RKO (cell line): ENCODE measurements around the gene HRAS.

ENCODE experiments used
- DNase-seq: peaks from one replicate; pipeline ENCODE4 v3.0.0-alpha.2; 2016; ENCODE audit warnings: low spot score

Gene HRAS

GRCh38 chr11:567011-567628 is 31.7 kb upstream of the HRAS start:
- DNase-seq: no peak

GRCh38 chr11:565921-566509 is 30.6 kb upstream of the HRAS start:
- no peak for DNase-seq

GRCh38 chr11:563812-564578 is 28.6 kb upstream of the HRAS start:
- DNase-seq: no peak

- no peak for DNase-seq
Measured at GRCh38 chr11:563066-563811, 27.9 kb upstream of the HRAS start.

GRCh38 chr11:562046-562645 is 26.8 kb upstream of the HRAS start:
- DNase-seq: no peak

- DNase-seq: peak; percentile 49
Measured at GRCh38 chr11:561148-562003, 26.0 kb upstream of the HRAS start.

GRCh38 chr11:560305-561147 is 25.1 kb upstream of the HRAS start, which contains the start of the genes LMNTD2 and RASSF7:
LMNTD2 (minus strand) TSS chr11:560738; CDS start chr11:560716, 22 bp downstream.
RASSF7 (plus strand) TSS chr11:560970; CDS start chr11:561769, 799 bp downstream.
- peak; percentile 86 for DNase-seq

GRCh38 chr11:559712-560304 is 24.4 kb upstream of the HRAS start:
- no peak for DNase-seq

GRCh38 chr11:559020-559620 is 23.7 kb upstream of the HRAS start:
- no peak for DNase-seq

- DNase-seq: no peak
Measured at GRCh38 chr11:558503-558902, 23.1 kb upstream of the HRAS start.

- DNase-seq: no peak
Measured at GRCh38 chr11:557328-558132, 22.2 kb upstream of the HRAS start.

- DNase-seq: no peak
Measured at GRCh38 chr11:556662-557256, 21.4 kb upstream of the HRAS start.

- DNase-seq: no peak
Measured at GRCh38 chr11:555780-556661, 20.6 kb upstream of the HRAS start.

- no peak for DNase-seq
Measured at GRCh38 chr11:555227-555779, 19.9 kb upstream of the HRAS start.

GRCh38 chr11:554428-555226 is 19.3 kb upstream of the HRAS start:
- DNase-seq: peak; percentile 71

- DNase-seq: no peak
Measured at GRCh38 chr11:553988-554340, 18.6 kb upstream of the HRAS start.
